HepG2 (cell line): ENCODE measurements around the gene CCDC30.

Experiments
- ATF3 ChIP-seq: sonication (generic); formaldehyde crosslinking; IDR thresholded peaks from 2 replicates; pipeline ENCODE4 v1.4.0; 2020; ENCODE audit warnings: missing genetic modification reagents
- EP300 ChIP-seq, 3 experiments: sonication (generic) in 1 of 3; formaldehyde crosslinking in 1 of 3; IDR thresholded peaks; 2 replicates each; pipeline versions ENCODE4 v1.5.1 to v1.6.1; 2011 to 2020; ENCODE audit warnings: low read depth in 2 of 3, low read length in 2 of 3, borderline replicate concordance in 1 of 3, improper control_type of control experiment in 1 of 3, mild to moderate bottlenecking in 1 of 3, missing genetic modification reagents in 1 of 3, moderate library complexity in 1 of 3
- EZH2 ChIP-seq: conservative IDR thresholded peaks from 2 replicates; pipeline ENCODE4 v1.6.1; 2012; ENCODE audit warnings: mild to moderate bottlenecking, low read depth, low read length, moderate library complexity
- HMG20A ChIP-seq: IDR thresholded peaks from 2 replicates; pipeline ENCODE4 v1.6.1; 2016; ENCODE audit warnings: borderline replicate concordance
- JUN ChIP-seq: sonication (generic); formaldehyde crosslinking; IDR thresholded peaks from 2 replicates; pipeline ENCODE4 v1.4.0; 2020; ENCODE audit warnings: mild to moderate bottlenecking, missing genetic modification reagents
- JUNB ChIP-seq: sonication (generic); formaldehyde crosslinking; IDR thresholded peaks from 2 replicates; pipeline ENCODE4 v1.8.0; 2022; ENCODE audit warnings: missing genetic modification reagents, mild to moderate bottlenecking, borderline replicate concordance
- MAF1 ChIP-seq: sonication (generic); formaldehyde crosslinking; IDR thresholded peaks from 2 replicates; pipeline ENCODE4 v1.5.0; 2020; ENCODE audit warnings: missing genetic modification reagents, borderline replicate concordance
- MED13 ChIP-seq: sonication (generic); formaldehyde crosslinking; IDR thresholded peaks from 2 replicates; pipeline ENCODE4 v1.5.0; 2020; ENCODE audit warnings: missing genetic modification reagents
- MTA1 ChIP-seq: sonication (generic); formaldehyde crosslinking; IDR thresholded peaks from 2 replicates; pipeline ENCODE4 v1.4.0; 2020; ENCODE audit warnings: missing genetic modification reagents, mild to moderate bottlenecking, borderline replicate concordance
- PHB2 ChIP-seq: fragments of 450-650 bp; IDR thresholded peaks from 2 replicates; pipeline ENCODE4 v1.6.1; 2018; ENCODE audit not compliant: partially characterized antibody
- TBL1XR1 ChIP-seq: fragments of 150-350 bp; IDR thresholded peaks from 2 replicates; pipeline ENCODE4 v1.6.1; 2014; ENCODE audit warnings: borderline replicate concordance, low read length; ENCODE audit not compliant: partially characterized antibody
- ZNF552 ChIP-seq: sonication (generic); formaldehyde crosslinking; IDR thresholded peaks from 2 replicates; pipeline ENCODE4 v1.9.0; 2022; ENCODE audit warnings: missing genetic modification reagents, mild to moderate bottlenecking, borderline replicate concordance
- ZNF780A ChIP-seq: sonication (generic); formaldehyde crosslinking; IDR thresholded peaks from 2 replicates; pipeline ENCODE4 v1.8.0; 2022; ENCODE audit warnings: mild to moderate bottlenecking, missing genetic modification reagents, moderate library complexity
- ZSCAN30 ChIP-seq: sonication (generic); formaldehyde crosslinking; IDR thresholded peaks from 2 replicates; pipeline ENCODE4 v1.5.0; 2020; ENCODE audit warnings: mild to moderate bottlenecking, missing genetic modification reagents

GRCh38 chr1:42427240-42427639 is 35.8 kb upstream of the CCDC30 start:
- no peak for TF ChIP-seq MAF1
- TF ChIP-seq JUN = no peak
- TF ChIP-seq TBL1XR1 = no peak
- no peak for TF ChIP-seq EP300 (IDR thresholded peaks at IDR 0.05; ENCODE audit: low read depth in 2 of 2, low read length in 2 of 2)
- TF ChIP-seq EP300 (CRISPR knock-in tag; IDR thresholded peaks at IDR 0.05; ENCODE audit: borderline replicate concordance) = no peak
- no peak for TF ChIP-seq ATF3 (CRISPR knock-in tag)
- no peak for TF ChIP-seq PHB2
- no peak for TF ChIP-seq MTA1 (CRISPR knock-in tag)
- no peak for TF ChIP-seq ZNF552 (CRISPR knock-in tag)
- no peak for TF ChIP-seq ZNF780A (CRISPR knock-in tag)
- TF ChIP-seq MED13 (CRISPR knock-in tag) = no peak
- TF ChIP-seq JUNB (CRISPR knock-in tag) = no peak
- no peak for TF ChIP-seq ZSCAN30 (CRISPR knock-in tag)
- no peak for TF ChIP-seq EZH2
- TF ChIP-seq HMG20A = no peak
